HG02943 (cell line): Measurements from ENCODE around the gene MRRF.
"Not testable (repeated sequence)": the region's sequence is repeated elsewhere in the genome, so short reads cannot be mapped to it uniquely, and the experiment has no call there.

ENCODE experiments used
- ATAC-seq: cut with Tn5 transposase; IDR thresholded peaks from one replicate; pipeline ENCODE4 v1.9.1; 2021; ENCODE audit warnings: mild to moderate bottlenecking, low read depth, moderate library complexity; ENCODE audit not compliant: unreplicated experiment

The MRRF gene

DNA sequence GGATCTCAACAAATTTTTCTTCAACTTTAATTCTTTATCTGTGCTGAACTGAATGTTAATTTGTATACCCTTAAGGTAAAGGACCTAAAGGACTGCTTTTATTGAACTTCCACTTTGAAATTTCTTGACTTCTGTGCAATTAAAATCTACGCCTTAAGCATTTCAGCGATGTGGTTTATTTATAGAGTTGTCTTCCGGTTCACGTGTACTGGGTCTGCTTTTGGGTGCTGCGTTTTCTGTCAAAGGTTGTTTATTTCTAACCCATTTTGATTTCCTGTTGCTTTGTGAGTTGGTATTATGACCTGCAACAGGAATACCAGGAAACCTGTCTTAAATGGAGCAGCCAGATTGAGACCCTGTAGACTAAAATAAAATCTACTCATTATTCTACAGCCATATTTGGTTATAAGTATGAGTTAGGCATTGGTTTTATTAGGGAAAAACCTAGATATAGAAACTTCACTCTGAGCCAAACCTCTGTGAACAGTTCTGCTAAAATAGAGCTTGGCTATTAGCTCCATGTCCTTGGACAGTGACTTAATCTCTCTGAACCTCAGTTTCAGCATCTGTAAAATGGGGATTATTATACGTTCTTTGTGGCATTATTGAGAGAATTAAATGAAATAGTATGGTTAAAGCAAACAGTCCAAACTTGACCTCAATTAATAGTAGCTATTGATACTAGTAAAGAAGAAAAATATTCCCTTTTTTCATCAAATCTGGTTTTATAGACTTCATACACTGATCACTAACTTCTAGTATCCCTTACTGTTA is 3.5 kb downstream of the MRRF start:
- ATAC-seq: no peak

DNA sequence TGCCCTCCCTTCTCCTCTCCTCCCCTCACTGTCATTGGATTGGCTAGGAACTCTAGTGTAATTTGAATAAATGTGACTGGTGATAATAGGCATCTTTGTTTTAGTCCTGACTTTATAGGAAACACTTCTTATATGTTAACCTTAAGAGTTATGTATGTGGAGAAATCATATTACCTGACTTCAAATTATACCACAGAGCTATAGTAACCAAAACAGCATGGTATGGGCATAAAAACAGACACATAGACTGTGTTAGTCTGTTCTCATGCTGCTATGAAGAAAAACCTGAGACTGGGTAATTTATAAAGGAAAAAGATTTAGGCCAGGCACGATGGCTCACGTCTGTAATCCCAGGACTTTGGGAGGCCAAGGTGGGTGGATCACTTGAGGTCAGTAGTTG is 9.4 kb downstream of the MRRF start:
- no peak for ATAC-seq

DNA sequence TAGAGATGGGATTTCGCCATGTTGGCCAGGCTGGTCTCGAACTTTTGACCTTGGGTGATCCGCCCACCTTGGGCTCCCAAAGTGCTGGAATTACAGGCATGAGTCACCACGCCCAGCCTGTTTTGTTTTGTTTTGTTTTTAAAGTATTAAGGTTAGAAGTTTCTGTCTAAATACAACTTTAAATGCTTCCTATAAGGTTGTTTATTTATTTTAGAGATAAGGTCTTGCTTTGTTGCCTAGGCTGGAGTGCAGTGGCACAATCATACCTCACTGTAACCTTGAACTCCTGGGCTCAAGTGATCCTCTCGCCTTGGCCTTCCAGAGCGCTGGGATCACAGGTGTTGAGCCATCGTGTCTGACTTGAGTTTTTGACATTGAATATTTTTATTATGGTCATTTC is 11.4 kb downstream of the MRRF start:
- ATAC-seq: no peak

DNA sequence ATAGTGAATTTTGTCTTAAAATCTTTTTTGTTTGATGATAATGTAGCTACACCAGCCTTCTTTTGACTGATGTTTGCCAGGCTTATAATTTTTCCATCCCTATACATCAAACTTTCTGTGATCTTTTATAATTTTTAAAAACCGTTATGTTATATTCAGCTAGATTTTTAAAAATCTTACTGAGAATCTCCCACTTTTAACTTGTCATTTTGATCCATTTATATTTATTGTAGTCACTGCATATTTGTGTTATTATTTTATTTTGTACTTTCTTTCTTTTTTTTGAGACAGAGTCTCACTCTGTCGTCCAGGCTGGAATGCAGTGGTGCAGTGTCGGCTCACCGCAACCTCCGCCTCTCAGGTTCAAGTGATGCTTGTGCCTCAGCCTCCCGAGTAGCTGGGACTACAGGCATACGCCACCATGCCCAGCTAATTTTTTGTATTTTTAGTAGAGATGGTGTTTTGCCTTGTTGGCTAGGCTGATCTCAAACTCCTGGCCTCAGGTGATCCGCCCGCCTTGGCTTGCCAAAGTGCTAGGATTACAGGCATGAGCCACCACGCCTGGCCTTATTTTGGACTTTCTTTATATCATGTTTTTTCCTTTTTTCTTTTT is 12.7 kb downstream of the MRRF start:
- ATAC-seq: no peak

DNA sequence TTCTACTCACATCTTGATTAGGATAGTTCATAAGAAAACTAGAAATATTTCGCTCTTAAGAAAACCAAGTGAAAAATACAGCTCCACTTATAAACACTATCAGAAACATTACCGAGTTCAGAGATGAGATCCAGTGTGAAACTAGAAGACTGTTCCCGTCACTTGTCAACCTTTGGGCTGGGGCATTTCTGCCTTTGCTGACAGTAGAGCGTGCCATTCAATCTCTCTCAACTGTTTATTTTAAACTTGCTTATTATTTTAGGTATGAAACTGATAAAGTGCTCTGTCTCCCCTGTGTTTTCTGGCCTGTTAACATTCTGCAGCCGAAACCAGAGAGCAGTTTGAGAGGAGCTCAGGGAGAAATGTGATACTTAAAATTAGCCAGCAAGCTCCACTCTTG is 16.7 kb downstream of the MRRF start:
- ATAC-seq: no peak

DNA sequence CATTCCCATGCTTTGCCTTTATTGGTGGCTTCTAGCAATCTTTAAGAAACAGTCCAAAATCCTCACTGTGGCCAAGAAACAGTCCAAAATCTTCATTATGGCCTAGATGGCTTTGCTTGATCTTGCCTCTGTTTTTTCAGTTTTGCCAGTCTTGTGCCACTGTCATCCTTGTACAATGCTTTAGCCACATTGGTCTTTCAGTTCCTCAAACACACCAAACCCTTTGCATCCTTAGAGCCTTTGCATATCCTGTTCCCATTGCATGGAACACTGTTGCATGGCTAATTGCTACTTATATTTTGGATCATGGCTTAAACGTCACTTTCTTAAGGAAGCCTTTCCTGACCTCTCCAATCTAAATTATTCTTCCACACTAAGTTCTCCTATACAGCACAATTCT is 22.1 kb downstream of the MRRF start:
- no peak for ATAC-seq

DNA sequence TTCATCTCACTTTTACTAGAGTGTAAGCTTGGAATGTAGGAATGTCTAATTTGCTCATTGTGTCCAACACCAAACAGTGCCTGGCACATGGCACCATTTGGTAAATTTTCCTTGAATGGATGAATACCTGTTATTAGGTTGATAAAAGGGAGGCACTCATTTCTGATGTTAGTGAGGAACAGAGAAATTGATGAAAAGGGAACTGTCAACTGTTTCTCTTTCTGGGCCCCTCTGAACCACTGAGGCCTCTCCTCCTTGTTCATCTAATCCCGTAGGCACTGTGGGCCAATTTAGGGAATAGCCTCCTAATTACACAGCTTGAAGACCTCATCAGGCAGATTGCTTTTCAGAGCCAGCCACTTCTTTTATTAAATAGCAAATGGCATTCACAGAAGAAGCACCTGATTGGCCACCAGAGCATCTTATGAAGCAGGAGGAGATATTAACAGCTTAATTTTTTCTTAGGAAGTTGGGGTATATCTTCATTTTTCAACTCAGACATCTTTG is 22.6 kb downstream of the MRRF start:
- no peak for ATAC-seq

DNA sequence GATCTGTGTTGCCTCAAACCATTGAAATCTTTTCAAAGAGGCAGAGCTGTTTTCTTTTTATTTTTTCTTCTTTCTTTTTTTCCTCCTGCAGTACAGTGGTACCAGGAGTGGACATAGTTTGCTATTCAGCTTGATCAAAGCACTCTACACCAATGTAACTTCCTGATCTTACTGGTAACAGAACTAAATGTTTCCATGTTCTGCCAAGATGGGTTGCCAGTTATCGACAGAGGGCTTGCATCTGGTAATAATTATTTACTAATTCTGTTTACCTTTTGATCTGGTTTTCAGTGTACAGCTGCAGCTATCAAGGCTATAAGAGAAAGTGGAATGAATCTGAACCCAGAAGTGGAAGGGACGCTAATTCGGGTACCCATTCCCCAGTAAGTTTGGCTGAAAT is 26.8 kb downstream of the MRRF start:
- ATAC-seq: no peak

DNA sequence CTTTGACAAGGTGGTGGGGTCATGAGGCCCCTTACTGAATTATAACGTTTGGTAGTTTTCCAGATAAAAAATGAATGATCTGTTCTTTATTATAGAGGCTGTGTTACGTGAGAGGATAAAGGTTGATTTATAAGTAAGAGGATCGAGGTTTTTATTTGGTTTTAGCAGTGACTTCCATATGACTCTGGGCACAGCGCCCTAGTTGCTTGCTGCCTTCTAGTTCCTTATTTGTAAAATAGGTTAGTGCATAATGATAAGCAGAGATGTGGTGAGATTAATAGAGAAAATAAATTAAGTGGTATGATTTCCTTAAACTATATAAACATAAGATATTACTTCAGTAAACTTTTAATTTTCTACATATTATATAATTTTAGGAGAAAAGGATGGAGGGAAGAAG is 29.8 kb downstream of the MRRF start:
- ATAC-seq: no peak

DNA sequence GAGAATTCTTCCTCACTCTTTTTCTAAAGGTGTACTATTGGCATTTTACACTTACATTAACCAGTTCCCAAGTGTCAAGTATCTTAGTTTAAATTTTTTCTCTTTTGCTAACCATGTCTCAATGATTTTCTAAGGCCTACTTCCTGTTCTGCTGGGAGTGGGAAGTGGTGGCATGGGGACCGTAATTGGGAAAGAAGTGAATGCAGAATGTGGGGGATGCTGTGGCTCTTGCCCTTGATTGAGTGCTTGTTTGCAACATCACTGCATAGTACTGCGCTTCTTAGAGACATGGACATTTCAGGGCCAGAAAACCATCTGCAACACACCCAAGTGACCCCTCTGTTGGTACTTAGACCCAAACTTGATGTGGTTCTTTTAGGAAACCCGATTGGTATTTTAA is 32.8 kb downstream of the MRRF start:
- no peak for ATAC-seq

DNA sequence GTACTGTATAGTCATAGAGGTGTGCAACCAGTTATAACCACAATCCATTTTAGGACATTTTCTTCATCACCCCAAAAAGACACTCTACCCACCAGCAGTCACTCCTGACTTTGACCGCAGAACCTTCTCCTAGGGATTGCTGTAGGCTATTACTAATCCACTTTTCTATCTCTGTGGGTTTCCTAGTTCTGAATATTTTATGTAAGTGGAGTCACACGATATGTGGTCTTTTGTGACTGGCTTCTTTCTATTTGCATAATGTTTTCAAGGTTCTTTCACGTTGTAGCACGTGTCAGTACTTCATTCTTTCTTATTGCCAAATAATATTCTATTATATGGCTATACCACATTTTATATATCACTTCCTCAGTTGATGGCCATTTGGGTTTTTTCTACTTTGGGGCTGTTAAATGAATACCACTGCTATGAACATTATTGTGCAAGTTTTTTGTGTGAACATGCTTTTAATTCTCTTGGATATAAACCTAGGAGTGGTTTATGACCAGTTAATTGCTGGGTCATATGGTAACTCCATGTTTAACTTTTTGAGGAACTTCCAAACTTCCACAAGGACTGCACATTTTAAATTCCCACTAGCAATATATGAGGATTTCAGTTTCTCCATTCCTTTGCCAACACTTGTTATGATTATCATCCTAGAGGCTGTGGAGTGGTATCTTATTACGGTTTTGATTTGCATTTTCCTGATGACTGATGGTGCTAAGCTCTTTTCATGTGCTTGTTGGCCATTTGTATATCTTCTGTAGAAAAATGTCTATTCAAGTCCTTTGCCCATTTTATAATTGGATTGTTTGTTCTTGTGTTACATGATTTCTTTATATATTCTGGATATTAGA is 37.8 kb downstream of the MRRF start:
- no peak for ATAC-seq

DNA sequence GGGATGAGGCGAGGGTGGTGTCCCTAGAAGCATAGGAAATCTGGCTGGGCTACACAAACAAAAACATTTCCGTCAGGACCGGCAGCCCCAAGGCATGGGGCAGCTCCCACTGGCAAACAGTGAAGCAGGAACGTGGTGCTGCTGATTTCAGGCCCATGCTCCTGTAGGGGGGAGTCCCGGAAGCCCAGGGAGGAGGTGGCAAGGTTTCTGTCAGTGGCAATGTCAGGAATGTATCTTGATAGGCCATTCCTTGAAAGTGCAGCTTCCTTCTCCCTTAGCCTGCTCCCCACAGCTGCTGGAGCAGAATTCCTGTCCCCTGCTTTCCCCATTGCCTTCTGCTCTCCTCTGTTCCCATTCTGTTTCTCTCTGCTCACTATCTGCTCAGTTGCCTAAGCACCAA is 42.4 kb downstream of the MRRF start:
- ATAC-seq: no peak

DNA sequence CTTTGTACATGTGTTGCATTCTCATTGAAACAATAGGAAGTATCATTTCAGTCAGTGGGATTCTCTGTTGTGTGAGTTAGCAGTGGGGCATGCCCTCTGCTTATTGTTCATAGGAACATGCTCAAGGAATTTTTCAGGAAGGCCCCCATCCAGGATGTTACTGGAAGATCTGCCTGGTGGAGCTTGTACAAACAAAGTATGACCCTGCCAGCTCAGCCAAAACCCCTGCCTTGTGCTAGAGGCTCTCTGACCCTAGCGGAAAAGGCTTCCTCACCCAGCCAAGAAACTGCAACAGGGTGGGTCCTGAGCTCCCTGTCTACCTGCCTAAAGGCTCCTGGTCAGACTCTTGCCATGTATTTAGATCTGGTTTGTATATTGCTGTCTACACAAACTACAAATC is 43.2 kb downstream of the MRRF start:
- ATAC-seq: no peak

DNA sequence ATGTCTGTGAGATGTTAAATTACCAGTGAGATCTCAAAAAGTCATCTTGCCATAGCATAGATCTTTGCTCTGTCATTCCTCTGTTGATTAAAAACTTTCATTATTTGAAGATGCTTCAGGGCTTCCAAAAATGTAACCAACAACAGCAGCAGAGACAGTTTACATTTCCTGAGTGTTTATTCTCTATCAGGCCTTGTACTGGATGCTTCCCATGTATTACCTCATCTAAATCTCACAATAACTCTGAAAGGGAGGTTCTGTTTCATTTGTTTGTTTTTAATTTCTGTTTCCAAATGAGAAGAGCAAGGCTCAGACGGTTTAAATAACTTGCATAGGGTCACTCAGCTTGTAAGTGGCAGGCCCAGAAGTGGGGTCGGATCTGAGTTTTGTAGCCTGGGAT is 45.2 kb downstream of the MRRF start:
- ATAC-seq: no peak

DNA sequence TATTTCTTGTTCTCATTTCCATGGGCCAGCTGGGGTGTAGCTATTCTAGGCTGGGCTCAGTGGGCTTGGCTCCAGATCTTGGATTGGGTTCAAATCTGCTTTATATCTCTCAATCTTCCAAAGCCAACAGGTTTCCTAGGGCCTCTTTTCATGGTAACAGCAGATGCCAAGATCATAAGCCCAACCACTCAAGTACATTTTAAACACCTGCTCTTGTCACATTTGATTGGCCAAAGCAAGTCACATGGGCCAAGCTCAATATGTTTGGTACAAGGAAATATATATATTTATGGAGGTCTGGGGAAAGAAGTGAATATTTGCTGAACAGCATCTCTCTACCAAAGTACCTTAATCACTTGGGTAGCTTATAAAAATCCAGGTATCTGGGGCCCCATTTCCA is 49.5 kb downstream of the MRRF start:
- no peak for ATAC-seq

DNA sequence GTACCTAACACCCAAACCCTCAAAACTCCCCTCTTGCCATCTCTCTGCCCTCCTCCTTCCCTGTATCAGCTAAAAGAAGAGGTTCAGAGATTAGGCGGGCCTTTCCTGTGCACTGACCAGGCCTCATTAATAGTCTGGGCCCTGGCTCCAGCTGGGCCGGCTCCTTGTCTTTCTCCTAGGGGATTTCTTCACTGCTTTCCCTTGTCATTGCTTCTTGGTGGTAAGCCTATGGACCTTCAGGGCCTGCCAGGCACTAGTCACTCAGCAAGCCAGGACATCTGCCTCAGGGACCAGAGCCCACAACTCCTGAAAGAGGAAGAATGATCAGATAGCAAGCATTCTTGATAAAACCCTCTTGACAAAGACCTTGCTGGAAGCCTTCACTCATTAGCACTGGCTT is 50.9 kb downstream of the MRRF start:
- ATAC-seq: no peak

DNA sequence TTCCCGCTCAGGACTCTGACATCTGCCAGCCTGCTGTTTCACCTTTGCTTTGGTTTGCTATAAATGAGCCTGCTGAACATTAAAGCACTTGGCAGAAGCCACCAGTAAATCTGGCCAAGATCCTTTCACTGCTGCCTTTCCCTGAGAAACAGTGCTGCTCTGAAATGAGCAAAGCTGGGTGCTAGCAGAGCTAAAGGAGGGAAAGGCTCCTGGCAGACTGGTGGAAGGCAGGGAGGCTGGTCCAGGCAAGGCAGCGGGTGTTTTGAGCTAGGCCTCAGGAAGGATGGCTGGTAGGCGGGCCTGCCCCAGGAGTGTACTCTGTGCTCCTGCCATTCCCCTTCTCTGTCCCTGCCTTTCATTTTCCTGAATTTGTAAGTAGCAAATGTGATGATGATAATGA is 53.6 kb downstream of the MRRF start:
- ATAC-seq: no peak

DNA sequence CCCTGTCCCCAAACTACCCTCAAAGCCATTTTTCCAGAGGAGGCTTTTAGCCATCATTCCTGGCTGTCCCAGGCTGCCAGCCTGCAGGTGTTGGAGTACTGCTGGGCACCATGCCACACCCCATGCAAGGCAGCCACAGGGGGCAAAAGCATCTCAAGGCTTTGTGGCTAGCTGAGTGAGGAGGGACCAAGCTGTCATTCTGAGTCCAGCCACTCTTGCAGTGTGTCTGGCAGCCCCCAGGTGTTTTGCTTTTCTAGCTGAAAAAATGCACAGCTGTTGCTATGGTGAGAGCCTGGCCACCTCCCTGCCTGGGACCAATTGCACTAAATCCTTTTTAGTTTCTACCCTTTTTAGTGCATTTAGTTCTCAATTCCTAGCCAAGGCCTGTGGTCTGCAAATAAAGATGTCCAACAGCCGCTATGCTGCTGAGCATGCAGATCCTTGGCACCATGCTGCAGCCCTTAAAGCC is 55.8 kb downstream of the MRRF start:
- ATAC-seq: no peak

DNA sequence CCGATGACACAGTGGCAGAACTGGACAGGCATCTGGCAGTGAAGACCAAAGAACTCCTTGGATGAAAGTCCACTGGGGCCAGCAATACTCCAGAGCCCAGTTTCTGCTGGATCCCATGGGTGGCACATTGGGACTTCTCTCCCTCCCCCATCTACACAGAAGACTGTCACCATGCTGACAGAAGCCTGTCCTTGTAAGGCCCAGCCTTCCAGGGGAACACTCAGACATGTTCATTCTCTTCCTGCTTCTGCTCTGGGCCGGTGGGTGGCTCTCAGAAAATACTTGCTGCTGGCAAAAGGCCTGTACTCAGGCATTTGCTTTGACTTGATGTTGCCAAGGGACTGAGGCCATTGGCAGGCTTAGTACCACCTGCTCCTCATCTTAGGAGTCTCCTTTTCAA is 57.9 kb downstream of the MRRF start:
- ATAC-seq: no peak

DNA sequence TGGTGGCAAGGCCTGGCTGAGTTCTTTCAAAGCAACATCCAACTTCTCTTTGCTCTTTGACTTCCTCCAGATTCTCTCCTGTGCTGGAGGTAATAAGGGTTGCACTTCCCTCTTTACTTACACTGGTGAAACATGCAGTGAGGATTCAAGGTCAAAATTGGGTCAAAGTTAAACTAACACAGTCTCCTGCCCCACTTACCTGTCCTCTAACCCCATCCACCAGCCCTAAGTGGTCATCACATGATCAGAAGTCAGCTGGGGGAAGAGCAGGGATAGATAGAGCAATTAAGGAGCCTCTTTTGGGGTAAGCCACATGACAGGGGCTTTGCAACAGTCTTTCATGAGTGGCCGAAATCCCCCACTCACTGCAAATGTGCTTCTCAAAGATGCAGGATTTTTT is 60.0 kb downstream of the MRRF start:
- not testable (repeated sequence) for ATAC-seq

DNA sequence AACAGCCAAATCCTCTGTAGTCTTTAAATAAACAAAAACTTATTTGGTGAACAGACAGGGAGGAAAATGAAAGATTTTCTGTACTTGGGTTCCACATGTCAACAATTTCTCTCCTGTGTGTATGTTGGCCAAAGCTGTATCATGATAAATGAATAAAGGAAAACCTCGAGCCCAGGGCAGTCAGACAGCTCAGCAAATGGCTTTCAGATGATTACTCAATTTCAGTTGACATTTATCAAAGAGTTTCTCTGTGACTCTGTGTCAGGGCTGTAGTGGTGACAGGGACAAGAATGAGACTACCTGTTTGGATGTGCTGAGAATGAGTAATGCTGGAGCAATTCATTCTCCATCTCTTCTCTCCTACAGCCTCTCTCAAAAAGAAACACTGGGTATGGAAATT is 60.4 kb downstream of the MRRF start:
- no peak for ATAC-seq
